PFSK-1 (cell line): ENCODE results near the gene TMEM69.

Source experiments
- FOXP2 ChIP-seq: optimal IDR thresholded peaks from 2 replicates; pipeline ENCODE3; 2011; ENCODE audit warnings: borderline replicate concordance, control low read depth, inconsistent platforms; ENCODE audit not compliant: insufficient read depth; ENCODE audit errors: extremely low read length, extremely low read depth
- POLR2AphosphoS5 ChIP-seq: IDR thresholded peaks from 2 replicates; pipeline ENCODE4 v1.6.1; 2012; ENCODE audit warnings: low read depth, mild to moderate bottlenecking, control low read depth, low read length, moderate library complexity
- REST ChIP-seq, 2 experiments: IDR thresholded peaks; 2 replicates each; pipeline versions ENCODE4 v1.6.1 to v1.8.0; 2011 to 2012; ENCODE audit warnings: low read depth in 2 of 2, low read length in 2 of 2, control low read depth in 1 of 2, inconsistent platforms in 1 of 2, mild to moderate bottlenecking in 1 of 2, moderate library complexity in 1 of 2; ENCODE audit not compliant: insufficient read depth in 1 of 2
- SIN3A ChIP-seq: IDR thresholded peaks from 2 replicates; pipeline ENCODE4 v1.6.1; 2012; ENCODE audit warnings: mild to moderate bottlenecking, low read length, moderate library complexity, borderline replicate concordance; ENCODE audit not compliant: insufficient read depth
- TAF1 ChIP-seq: IDR thresholded peaks from 2 replicates; pipeline ENCODE4 v1.6.1; 2012; ENCODE audit warnings: low read length, control low read depth, borderline replicate concordance; ENCODE audit not compliant: insufficient read depth

GRCh38 chr1:45694823-45695222 lies 6.8 kb downstream of the TMEM69 start:
- no peak for TF ChIP-seq TAF1
- no peak for TF ChIP-seq SIN3A
- no peak for TF ChIP-seq POLR2AphosphoS5
- no peak for TF ChIP-seq REST (IDR thresholded peaks at IDR 0.05; ENCODE audit: insufficient read depth in 1 of 2, low read depth in 2 of 2, low read length in 2 of 2)
- no peak for TF ChIP-seq FOXP2
